H9 (cell line): Measurements from ENCODE around the gene SART1. TPM values are rescaled to one million over a fixed set of nuclear protein-coding genes. Genes with fewer than 3 reads are reported as not detected.

Source experiments
- DNase-seq: peaks from one replicate; pipeline ENCODE4 v3.0.0-alpha.2; 2017
- H2AFZ ChIP-seq: one replicate; pipeline ENCODE4 v1.6.1; 2013; ENCODE audit warnings: mild to moderate bottlenecking, low read length, control low read depth, moderate library complexity
- H2AK5ac ChIP-seq: 2 replicates; pipeline ENCODE4 v1.6.1; 2013; ENCODE audit warnings: low read length, control low read depth, mixed read lengths; ENCODE audit not compliant: insufficient read length
- H2BK120ac ChIP-seq: one replicate; pipeline ENCODE4 v1.6.1; 2013; ENCODE audit warnings: low read depth, mild to moderate bottlenecking, low read length, control low read depth, inconsistent platforms; ENCODE audit not compliant: poor library complexity, severe bottlenecking
- H2BK12ac ChIP-seq: 2 replicates; pipeline ENCODE4 v1.6.1; 2013; ENCODE audit warnings: low read length, control low read depth, mixed read lengths, low read depth; ENCODE audit not compliant: insufficient read length
- H2BK15ac ChIP-seq: 2 replicates; pipeline ENCODE4 v1.6.1; 2013; ENCODE audit warnings: low read depth, low read length, control low read depth
- H2BK20ac ChIP-seq: one replicate; pipeline ENCODE4 v1.6.1; 2013; ENCODE audit warnings: low read depth, mild to moderate bottlenecking, low read length, control low read depth, inconsistent platforms; ENCODE audit not compliant: poor library complexity, severe bottlenecking
- H2BK5ac ChIP-seq: 2 replicates; pipeline ENCODE4 v1.6.1; 2013; ENCODE audit warnings: low read length, control low read depth, mixed read lengths; ENCODE audit not compliant: insufficient read length
- H3K14ac ChIP-seq: 2 replicates; pipeline ENCODE4 v1.6.1; 2013; ENCODE audit warnings: low read length, control low read depth; ENCODE audit not compliant: insufficient read depth
- H3K18ac ChIP-seq: 2 replicates; pipeline ENCODE4 v1.6.1; 2013; ENCODE audit warnings: low read depth, mild to moderate bottlenecking, mixed read lengths, low read length, control low read depth; ENCODE audit not compliant: insufficient read length
- H3K23ac ChIP-seq: 2 replicates; pipeline ENCODE4 v1.6.1; 2013; ENCODE audit warnings: low read length, control low read depth, mixed read lengths, low read depth; ENCODE audit not compliant: insufficient read length
- H3K23me2 ChIP-seq: 2 replicates; pipeline ENCODE4 v1.6.1; 2013; ENCODE audit warnings: low read depth, mild to moderate bottlenecking, mixed read lengths, low read length, control low read depth; ENCODE audit not compliant: insufficient read length, poor library complexity, severe bottlenecking
- H3K27ac ChIP-seq: 2 replicates; pipeline ENCODE4 v1.5.1; 2013; ENCODE audit warnings: low read length, control low read depth, mixed read lengths, low read depth; ENCODE audit not compliant: insufficient read length
- H3K27me3 ChIP-seq: 2 replicates; pipeline ENCODE4 v1.6.1; 2013; ENCODE audit warnings: low read length, control low read depth, inconsistent platforms; ENCODE audit not compliant: insufficient read depth
- H3K4ac ChIP-seq: 2 replicates; pipeline ENCODE4 v1.6.1; 2013; ENCODE audit warnings: low read depth, mild to moderate bottlenecking, control low read depth, inconsistent platforms, low read length, moderate library complexity
- H3K4me1 ChIP-seq: 2 replicates; pipeline ENCODE4 v1.6.1; 2013; ENCODE audit warnings: low read length, control low read depth, inconsistent platforms; ENCODE audit not compliant: insufficient read depth
- H3K4me2 ChIP-seq: 2 replicates; pipeline ENCODE4 v1.6.1; 2013; ENCODE audit warnings: low read length, control low read depth, mixed read lengths; ENCODE audit not compliant: insufficient read length, insufficient read depth
- H3K56ac ChIP-seq: 2 replicates; pipeline ENCODE4 v1.6.1; 2013; ENCODE audit warnings: low read depth, mild to moderate bottlenecking, mixed read lengths, low read length, control low read depth; ENCODE audit not compliant: insufficient read length
- H3K79me1 ChIP-seq: 2 replicates; pipeline ENCODE4 v1.6.1; 2013; ENCODE audit warnings: low read depth, mild to moderate bottlenecking, moderate library complexity, low read length, control low read depth, inconsistent platforms; ENCODE audit not compliant: insufficient read depth, poor library complexity, severe bottlenecking
- H3K79me2 ChIP-seq: 2 replicates; pipeline ENCODE4 v1.6.1; 2013; ENCODE audit warnings: low read length, control low read depth, inconsistent platforms; ENCODE audit not compliant: insufficient read depth
- H3K9ac ChIP-seq: 2 replicates; pipeline ENCODE4 v1.6.1; 2013; ENCODE audit warnings: low read length, control low read depth, mixed read lengths; ENCODE audit not compliant: insufficient read length; ENCODE audit errors: extremely low read depth
- H3K9me3 ChIP-seq: one replicate; pipeline ENCODE4 v1.6.1; 2013; ENCODE audit warnings: low read depth, low read length, inconsistent platforms; ENCODE audit not compliant: control insufficient read depth
- H3T11ph ChIP-seq: one replicate; pipeline ENCODE4 v1.6.1; 2013; ENCODE audit warnings: mild to moderate bottlenecking, low read length, control low read depth, inconsistent platforms
- H4K20me1 ChIP-seq: one replicate; pipeline ENCODE4 v1.6.1; 2013; ENCODE audit not compliant: control insufficient read depth, insufficient read length, insufficient read depth
- H4K5ac ChIP-seq: 2 replicates; pipeline ENCODE4 v1.6.1; 2013; ENCODE audit warnings: low read depth, mild to moderate bottlenecking, mixed read lengths, low read length, control low read depth; ENCODE audit not compliant: insufficient read length
- H4K8ac ChIP-seq: replicated peaks from 2 replicates; pipeline ENCODE4 v1.6.1; 2013; ENCODE audit warnings: low read length, control low read depth, mixed read lengths, low read depth; ENCODE audit not compliant: insufficient read length
- H4K91ac ChIP-seq: 2 replicates; pipeline ENCODE4 v1.6.1; 2013; ENCODE audit warnings: low read depth, mild to moderate bottlenecking, moderate library complexity, mixed read lengths, low read length, control low read depth; ENCODE audit not compliant: insufficient read length
- H3K27ac Mint-ChIP-seq, 3 experiments: 2 replicates in 2 of 3; 3 replicates in 1 of 3; pipeline ENCODE4 v1.8.0; 2020 to 2021; ENCODE audit warnings: mixed read lengths in 3 of 3, mild to moderate bottlenecking in 1 of 3, moderate library complexity in 1 of 3
- H3K27me3 Mint-ChIP-seq: 2 replicates; pipeline ENCODE4 v1.8.0; 2021; ENCODE audit warnings: low read depth, mild to moderate bottlenecking, moderate library complexity, mixed read lengths
- H3K36me3 Mint-ChIP-seq, 3 experiments: 2 replicates in 2 of 3; 3 replicates in 1 of 3; pipeline ENCODE4 v1.8.0; 2020 to 2021; ENCODE audit warnings: low read depth in 3 of 3, mixed read lengths in 3 of 3; ENCODE audit not compliant: insufficient read depth in 1 of 3
- H3K4me1 Mint-ChIP-seq, 2 experiments: 2 replicates each; pipeline ENCODE4 v1.8.0; 2020; ENCODE audit warnings: mixed read lengths in 2 of 2
- H3K4me3 Mint-ChIP-seq, 2 experiments: 2 replicates in 1 of 2; 3 replicates in 1 of 2; pipeline ENCODE4 v1.8.0; 2020 to 2021; ENCODE audit warnings: mild to moderate bottlenecking in 2 of 2, mixed read lengths in 2 of 2, moderate library complexity in 1 of 2
- H3K9me3 Mint-ChIP-seq, 2 experiments: 2 replicates in 1 of 2; 3 replicates in 1 of 2; pipeline ENCODE4 v1.8.0; 2020; ENCODE audit warnings: mild to moderate bottlenecking in 2 of 2, mixed read lengths in 2 of 2, moderate library complexity in 1 of 2
- WGBS: extraction: QIAGEN DNeasy Blood & Tissue Kit; methylation state at CpG from one replicate; pipeline ENCODE4 v1.1.7; 2013; ENCODE audit warnings: missing lambda C conversion rate, low lambda C conversion rate, mixed read lengths; ENCODE audit not compliant: insufficient read length; ENCODE audit errors: extremely low coverage; 5-methylcytosine and 5-hydroxymethylcytosine counted together
- total RNA-seq: library from RNA; stranded (reverse); gene quantifications from 2 replicates; pipeline ENCODE4 v1.2.1, GENCODE V29; 2021
- TF ChIP-seq, protein P1 (sequence below): fragments of 200-600 bp; sonication (generic); conservative IDR thresholded peaks from 3 replicates; pipeline ENCODE4 v1.8.0; 2021; ENCODE audit warnings: antibody characterized with exemption, mild to moderate bottlenecking

SART1 gene
- total RNA-seq, 1 experiment from 2014 or later = 52.0 TPM

- no peaks in the 10 kb centered on the region for H3K79me2 ChIP-seq
- no peak overlapping the region for H3T11ph ChIP-seq
- H3K56ac ChIP-seq = no peak overlapping the region
- no peak overlapping the region for H2BK15ac ChIP-seq
- no peaks in the 10 kb centered on the region for H3K79me1 ChIP-seq
- H2BK120ac ChIP-seq = no peak overlapping the region
- Mint-ChIP-seq H3K4me1 (peaks cover 10 to 32% of the 10 kb centered on the region in 2 experiments), H3K4me3 (no peak overlapping the region), H3K36me3 (peaks cover 0 to 6% (median 5%) of the 10 kb centered on the region in 3 experiments; a peak in 4 of 7 replicates), H3K27me3 (no peaks in the 10 kb centered on the region), H3K27ac (peak overlapping the region in 1 of 3 experiments; percentile 21; a peak in 2 of 7 replicates), H3K9me3 (no peaks in the 10 kb centered on the region)
- no peak overlapping the region for H2AK5ac ChIP-seq
- H3K9ac ChIP-seq = no peak overlapping the region
- DNase-seq = no peak
- H3K4me1 ChIP-seq = no peaks in the 10 kb centered on the region
- no peaks in the 10 kb centered on the region for H3K23me2 ChIP-seq
- H3K27ac ChIP-seq = no peak overlapping the region
- no peak overlapping the region for H3K14ac ChIP-seq
- H4K91ac ChIP-seq = no peak overlapping the region
- H3K27me3 ChIP-seq = no peaks in the 10 kb centered on the region
- no peak overlapping the region for H3K23ac ChIP-seq
- H2BK12ac ChIP-seq = no peak overlapping the region
- H3K4ac ChIP-seq = no peak overlapping the region
- H4K5ac ChIP-seq = no peak overlapping the region
- WGBS = no CpG with 5 or more reads among the region's 9 CpGs
- TF ChIP-seq, protein P1, sequence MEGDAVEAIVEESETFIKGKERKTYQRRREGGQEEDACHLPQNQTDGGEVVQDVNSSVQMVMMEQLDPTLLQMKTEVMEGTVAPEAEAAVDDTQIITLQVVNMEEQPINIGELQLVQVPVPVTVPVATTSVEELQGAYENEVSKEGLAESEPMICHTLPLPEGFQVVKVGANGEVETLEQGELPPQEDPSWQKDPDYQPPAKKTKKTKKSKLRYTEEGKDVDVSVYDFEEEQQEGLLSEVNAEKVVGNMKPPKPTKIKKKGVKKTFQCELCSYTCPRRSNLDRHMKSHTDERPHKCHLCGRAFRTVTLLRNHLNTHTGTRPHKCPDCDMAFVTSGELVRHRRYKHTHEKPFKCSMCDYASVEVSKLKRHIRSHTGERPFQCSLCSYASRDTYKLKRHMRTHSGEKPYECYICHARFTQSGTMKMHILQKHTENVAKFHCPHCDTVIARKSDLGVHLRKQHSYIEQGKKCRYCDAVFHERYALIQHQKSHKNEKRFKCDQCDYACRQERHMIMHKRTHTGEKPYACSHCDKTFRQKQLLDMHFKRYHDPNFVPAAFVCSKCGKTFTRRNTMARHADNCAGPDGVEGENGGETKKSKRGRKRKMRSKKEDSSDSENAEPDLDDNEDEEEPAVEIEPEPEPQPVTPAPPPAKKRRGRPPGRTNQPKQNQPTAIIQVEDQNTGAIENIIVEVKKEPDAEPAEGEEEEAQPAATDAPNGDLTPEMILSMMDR = no peak
- H3K18ac ChIP-seq = no peak overlapping the region
- no peak overlapping the region for H4K8ac ChIP-seq
- H2AFZ ChIP-seq = no peak overlapping the region
- H3K9me3 ChIP-seq = no peaks in the 10 kb centered on the region
- no peak overlapping the region for H3K4me2 ChIP-seq
- H4K20me1 ChIP-seq = no peaks in the 10 kb centered on the region
- H2BK20ac ChIP-seq = no peak overlapping the region
- no peak overlapping the region for H2BK5ac ChIP-seq
Measured at GRCh38 chr11:65927904-65928397, 33.6 kb upstream of the SART1 start.
